OCI-LY1 (cell line): ENCODE measurements around the gene CMTM4.

ENCODE experiments used
- H2AFZ ChIP-seq: fragments of 200-600 bp; sonication (generic), shearing (Covaris generic); 2 replicates; pipeline ENCODE4 v1.6.0; 2014; ENCODE audit warnings: antibody characterized with exemption, mild to moderate bottlenecking, low read length
- H3F3A ChIP-seq: fragments of 200-600 bp; sonication (generic), shearing (Covaris generic); 2 replicates; pipeline ENCODE4 v1.6.0; 2014; ENCODE audit warnings: mild to moderate bottlenecking, antibody characterized with exemption, low read length, moderate library complexity; ENCODE audit not compliant: insufficient read depth
- H3K27ac ChIP-seq: fragments of 200-600 bp; sonication (generic); 2 replicates; pipeline ENCODE4 v1.5.1; 2014; ENCODE audit warnings: low read length, mixed run types, mild to moderate bottlenecking, low read depth; ENCODE audit not compliant: poor library complexity, severe bottlenecking
- H3K27me3 ChIP-seq: fragments of 200-600 bp; sonication (generic); 2 replicates; pipeline ENCODE4 v1.6.0; 2014; ENCODE audit warnings: antibody characterized with exemption, mild to moderate bottlenecking, low read length, moderate library complexity; ENCODE audit not compliant: insufficient read depth
- H3K36me3 ChIP-seq: fragments of 200-600 bp; sonication (generic); 2 replicates; pipeline ENCODE4 v1.6.1; 2014; ENCODE audit warnings: mild to moderate bottlenecking, antibody characterized with exemption, low read length, moderate library complexity, mixed read lengths; ENCODE audit not compliant: insufficient read depth
- H3K4me1 ChIP-seq: fragments of 200-600 bp; sonication (generic); 2 replicates; pipeline ENCODE4 v1.5.1; 2014; ENCODE audit warnings: mild to moderate bottlenecking, low read length, moderate library complexity; ENCODE audit not compliant: insufficient read depth, severe bottlenecking
- H3K4me2 ChIP-seq: fragments of 200-600 bp; sonication (generic), shearing (Covaris generic); 2 replicates; pipeline ENCODE4 v1.6.1; 2014; ENCODE audit warnings: low read length
- H3K4me3 ChIP-seq: fragments of 200-600 bp; sonication (generic); 2 replicates; pipeline ENCODE4 v1.5.1; 2014; ENCODE audit warnings: low read length, low read depth, mild to moderate bottlenecking, mixed read lengths; ENCODE audit not compliant: poor library complexity, severe bottlenecking
- H3K79me2 ChIP-seq: fragments of 200-600 bp; shearing (Covaris generic); 2 replicates; pipeline ENCODE4 v1.6.1; 2016; ENCODE audit warnings: mixed run types, low read length, mixed read lengths; ENCODE audit not compliant: insufficient read depth
- H3K9ac ChIP-seq: fragments of 200-600 bp; sonication (generic), shearing (Covaris generic); 2 replicates; pipeline ENCODE4 v1.6.1; 2014; ENCODE audit warnings: mild to moderate bottlenecking, low read length, mixed read lengths
- H3K9me2 ChIP-seq: fragments of 200-600 bp; sonication (generic), shearing (Covaris generic); 2 replicates; pipeline ENCODE4 v1.6.1; 2014; ENCODE audit warnings: low read depth, mild to moderate bottlenecking, low read length, mixed read lengths
- H3K9me3 ChIP-seq: fragments of 200-600 bp; shearing (Covaris generic); 2 replicates; pipeline ENCODE4 v1.6.1; 2014; ENCODE audit warnings: low read length, mixed read lengths
- H4K20me1 ChIP-seq: fragments of 200-600 bp; sonication (generic), shearing (Covaris generic); 2 replicates; pipeline ENCODE4 v1.6.0; 2016; ENCODE audit warnings: mild to moderate bottlenecking, low read length; ENCODE audit not compliant: insufficient read depth
- CTCF ChIP-seq: fragments of 200-600 bp; sonication (generic), shearing (Covaris generic); IDR thresholded peaks from 2 replicates; pipeline ENCODE4 v1.5.1; 2017; ENCODE audit warnings: mild to moderate bottlenecking, antibody characterized with exemption, low read length, moderate library complexity, mixed read lengths
- EZH2 ChIP-seq: fragments of 200-600 bp; sonication (generic), shearing (Covaris generic); IDR thresholded peaks from 2 replicates; pipeline ENCODE4 v1.8.0; 2017; ENCODE audit warnings: borderline replicate concordance, mixed run types, mild to moderate bottlenecking, antibody characterized with exemption, low read length, moderate library complexity, mixed read lengths

Gene CMTM4

GRCh38 chr16:66658143-66658859, 38.2 kb downstream of the CMTM4 start:
- no peaks in the 10 kb centered on the region for H3K9me2 ChIP-seq
- no peaks in the 10 kb centered on the region for H3K79me2 ChIP-seq
- H3K9me3 ChIP-seq: no peaks in the 10 kb centered on the region
- no peaks in the 10 kb centered on the region for H4K20me1 ChIP-seq
- H3K27ac ChIP-seq: no peak overlapping the region
- H3K4me3 ChIP-seq: no peak overlapping the region
- no peaks in the 10 kb centered on the region for H3K4me1 ChIP-seq
- no peak overlapping the region for H3K9ac ChIP-seq
- H3K36me3 ChIP-seq: no peaks in the 10 kb centered on the region
- no peaks in the 10 kb centered on the region for H3K27me3 ChIP-seq
- H2AFZ ChIP-seq: no peak overlapping the region
- no peaks in the 10 kb centered on the region for H3F3A ChIP-seq
- TF ChIP-seq EZH2 (no peak), CTCF (no peak; the same call in 1 of the 2 replicates)
- H3K4me2 ChIP-seq: no peak overlapping the region

GRCh38 chr16:66656547-66656946, 40.0 kb downstream of the CMTM4 start:
- no peaks in the 10 kb centered on the region for H4K20me1 ChIP-seq
- H3K9me2 ChIP-seq: no peaks in the 10 kb centered on the region
- H3K4me2 ChIP-seq: no peak overlapping the region
- no peaks in the 10 kb centered on the region for H3K79me2 ChIP-seq
- TF ChIP-seq EZH2 (no peak), CTCF (no peak)
- H3K4me1 ChIP-seq: no peaks in the 10 kb centered on the region
- no peak overlapping the region for H3K27ac ChIP-seq
- no peaks in the 10 kb centered on the region for H3F3A ChIP-seq
- H3K9ac ChIP-seq: no peak overlapping the region
- H3K36me3 ChIP-seq: no peaks in the 10 kb centered on the region
- H2AFZ ChIP-seq: no peak overlapping the region
- H3K9me3 ChIP-seq: no peaks in the 10 kb centered on the region
- no peaks in the 10 kb centered on the region for H3K27me3 ChIP-seq
- H3K4me3 ChIP-seq: no peak overlapping the region

- TF ChIP-seq EZH2: no peak
- no peak for TF ChIP-seq CTCF
- H3K9me2 ChIP-seq: no peaks in the 10 kb centered on the region
- no peaks in the 10 kb centered on the region for H4K20me1 ChIP-seq
- H3K9me3 ChIP-seq: no peaks in the 10 kb centered on the region
- no peaks in the 10 kb centered on the region for H3F3A ChIP-seq
- H3K27me3 ChIP-seq: no peaks in the 10 kb centered on the region
- no peak overlapping the region for H3K4me3 ChIP-seq
- no peaks in the 10 kb centered on the region for H3K36me3 ChIP-seq
- H3K9ac ChIP-seq: no peak overlapping the region
- H3K4me2 ChIP-seq: no peak overlapping the region
- no peak overlapping the region for H2AFZ ChIP-seq
- H3K79me2 ChIP-seq: no peaks in the 10 kb centered on the region
- peaks cover 3% of the 10 kb centered on the region for H3K4me1 ChIP-seq
- H3K27ac ChIP-seq: no peak overlapping the region
These were observed 42.8 kb downstream of the CMTM4 start for GRCh38 chr16:66653581-66654350.
